HepG2 (cell line): ENCODE data around the gene APOC3.

Experiments
- CTCF ChIP-seq: sonication (generic); formaldehyde crosslinking; IDR thresholded peaks from 2 replicates; pipeline ENCODE4 v1.5.0; 2020; ENCODE audit warnings: mild to moderate bottlenecking, missing genetic modification reagents, moderate library complexity
- ESRRA ChIP-seq: sonication (generic); formaldehyde crosslinking; IDR thresholded peaks from 2 replicates; pipeline ENCODE4 v1.5.1; 2020; ENCODE audit warnings: mild to moderate bottlenecking, low read depth, missing genetic modification reagents
- RAD51 ChIP-seq: fragments of 450-650 bp; IDR thresholded peaks from 2 replicates; pipeline ENCODE4 v1.6.1; 2016; ENCODE audit warnings: borderline replicate concordance
- SRF ChIP-seq: IDR thresholded peaks from 2 replicates; pipeline ENCODE4 v1.6.1; 2011; ENCODE audit warnings: mild to moderate bottlenecking, low read depth, low read length, moderate library complexity
- ZNF232 ChIP-seq: sonication (generic); formaldehyde crosslinking; IDR thresholded peaks from 2 replicates; pipeline ENCODE4 v1.4.0; 2020; ENCODE audit warnings: missing genetic modification reagents, borderline replicate concordance
- ZNF496 ChIP-seq: sonication (generic); formaldehyde crosslinking; IDR thresholded peaks from 2 replicates; pipeline ENCODE4 v1.8.1; 2023; ENCODE audit warnings: mild to moderate bottlenecking, moderate library complexity, missing genetic modification reagents; ENCODE audit not compliant: insufficient replicate concordance
- ZNF766 ChIP-seq: sonication (generic); formaldehyde crosslinking; IDR thresholded peaks from 2 replicates; pipeline ENCODE4 v1.5.0; 2020; ENCODE audit warnings: missing genetic modification reagents, borderline replicate concordance
- TF ChIP-seq, protein P1 (sequence below): sonication (generic); formaldehyde crosslinking; IDR thresholded peaks from 2 replicates; pipeline ENCODE4 v1.4.0; 2020; ENCODE audit warnings: missing genetic modification reagents
- TF ChIP-seq, protein P2 (sequence below): sonication (generic); formaldehyde crosslinking; IDR thresholded peaks from 2 replicates; pipeline ENCODE4 v1.4.0; 2020; ENCODE audit warnings: missing genetic modification reagents
- TF ChIP-seq, protein P3 (sequence below): sonication (generic); formaldehyde crosslinking; IDR thresholded peaks from 2 replicates; pipeline ENCODE4 v1.4.0; 2020; ENCODE audit warnings: mild to moderate bottlenecking, missing genetic modification reagents, borderline replicate concordance
- TF ChIP-seq, protein P4 (sequence below): sonication (generic); formaldehyde crosslinking; IDR thresholded peaks from 2 replicates; pipeline ENCODE4 v1.8.0; 2022; ENCODE audit warnings: mild to moderate bottlenecking, missing genetic modification reagents

GRCh38 chr11:116825434-116825833 is 4.3 kb upstream of the APOC3 start:
- TF ChIP-seq ZNF232 (CRISPR knock-in tag) (no peak), ESRRA (no peak), CTCF (CRISPR knock-in tag) (peak; percentile 72), SRF (no peak), RAD51 (no peak), ZNF766 (CRISPR knock-in tag) (no peak), ZNF496 (no peak)
- TF ChIP-seq, protein P1, sequence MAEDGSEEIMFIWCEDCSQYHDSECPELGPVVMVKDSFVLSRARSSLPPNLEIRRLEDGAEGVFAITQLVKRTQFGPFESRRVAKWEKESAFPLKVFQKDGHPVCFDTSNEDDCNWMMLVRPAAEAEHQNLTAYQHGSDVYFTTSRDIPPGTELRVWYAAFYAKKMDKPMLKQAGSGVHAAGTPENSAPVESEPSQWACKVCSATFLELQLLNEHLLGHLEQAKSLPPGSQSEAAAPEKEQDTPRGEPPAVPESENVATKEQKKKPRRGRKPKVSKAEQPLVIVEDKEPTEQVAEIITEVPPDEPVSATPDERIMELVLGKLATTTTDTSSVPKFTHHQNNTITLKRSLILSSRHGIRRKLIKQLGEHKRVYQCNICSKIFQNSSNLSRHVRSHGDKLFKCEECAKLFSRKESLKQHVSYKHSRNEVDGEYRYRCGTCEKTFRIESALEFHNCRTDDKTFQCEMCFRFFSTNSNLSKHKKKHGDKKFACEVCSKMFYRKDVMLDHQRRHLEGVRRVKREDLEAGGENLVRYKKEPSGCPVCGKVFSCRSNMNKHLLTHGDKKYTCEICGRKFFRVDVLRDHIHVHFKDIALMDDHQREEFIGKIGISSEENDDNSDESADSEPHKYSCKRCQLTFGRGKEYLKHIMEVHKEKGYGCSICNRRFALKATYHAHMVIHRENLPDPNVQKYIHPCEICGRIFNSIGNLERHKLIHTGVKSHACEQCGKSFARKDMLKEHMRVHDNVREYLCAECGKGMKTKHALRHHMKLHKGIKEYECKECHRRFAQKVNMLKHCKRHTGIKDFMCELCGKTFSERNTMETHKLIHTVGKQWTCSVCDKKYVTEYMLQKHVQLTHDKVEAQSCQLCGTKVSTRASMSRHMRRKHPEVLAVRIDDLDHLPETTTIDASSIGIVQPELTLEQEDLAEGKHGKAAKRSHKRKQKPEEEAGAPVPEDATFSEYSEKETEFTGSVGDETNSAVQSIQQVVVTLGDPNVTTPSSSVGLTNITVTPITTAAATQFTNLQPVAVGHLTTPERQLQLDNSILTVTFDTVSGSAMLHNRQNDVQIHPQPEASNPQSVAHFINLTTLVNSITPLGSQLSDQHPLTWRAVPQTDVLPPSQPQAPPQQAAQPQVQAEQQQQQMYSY (CRISPR knock-in tag) = no peak
- TF ChIP-seq, protein P2, sequence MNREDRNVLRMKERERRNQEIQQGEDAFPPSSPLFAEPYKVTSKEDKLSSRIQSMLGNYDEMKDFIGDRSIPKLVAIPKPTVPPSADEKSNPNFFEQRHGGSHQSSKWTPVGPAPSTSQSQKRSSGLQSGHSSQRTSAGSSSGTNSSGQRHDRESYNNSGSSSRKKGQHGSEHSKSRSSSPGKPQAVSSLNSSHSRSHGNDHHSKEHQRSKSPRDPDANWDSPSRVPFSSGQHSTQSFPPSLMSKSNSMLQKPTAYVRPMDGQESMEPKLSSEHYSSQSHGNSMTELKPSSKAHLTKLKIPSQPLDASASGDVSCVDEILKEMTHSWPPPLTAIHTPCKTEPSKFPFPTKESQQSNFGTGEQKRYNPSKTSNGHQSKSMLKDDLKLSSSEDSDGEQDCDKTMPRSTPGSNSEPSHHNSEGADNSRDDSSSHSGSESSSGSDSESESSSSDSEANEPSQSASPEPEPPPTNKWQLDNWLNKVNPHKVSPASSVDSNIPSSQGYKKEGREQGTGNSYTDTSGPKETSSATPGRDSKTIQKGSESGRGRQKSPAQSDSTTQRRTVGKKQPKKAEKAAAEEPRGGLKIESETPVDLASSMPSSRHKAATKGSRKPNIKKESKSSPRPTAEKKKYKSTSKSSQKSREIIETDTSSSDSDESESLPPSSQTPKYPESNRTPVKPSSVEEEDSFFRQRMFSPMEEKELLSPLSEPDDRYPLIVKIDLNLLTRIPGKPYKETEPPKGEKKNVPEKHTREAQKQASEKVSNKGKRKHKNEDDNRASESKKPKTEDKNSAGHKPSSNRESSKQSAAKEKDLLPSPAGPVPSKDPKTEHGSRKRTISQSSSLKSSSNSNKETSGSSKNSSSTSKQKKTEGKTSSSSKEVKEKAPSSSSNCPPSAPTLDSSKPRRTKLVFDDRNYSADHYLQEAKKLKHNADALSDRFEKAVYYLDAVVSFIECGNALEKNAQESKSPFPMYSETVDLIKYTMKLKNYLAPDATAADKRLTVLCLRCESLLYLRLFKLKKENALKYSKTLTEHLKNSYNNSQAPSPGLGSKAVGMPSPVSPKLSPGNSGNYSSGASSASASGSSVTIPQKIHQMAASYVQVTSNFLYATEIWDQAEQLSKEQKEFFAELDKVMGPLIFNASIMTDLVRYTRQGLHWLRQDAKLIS (CRISPR knock-in tag) = no peak
- TF ChIP-seq, protein P3, sequence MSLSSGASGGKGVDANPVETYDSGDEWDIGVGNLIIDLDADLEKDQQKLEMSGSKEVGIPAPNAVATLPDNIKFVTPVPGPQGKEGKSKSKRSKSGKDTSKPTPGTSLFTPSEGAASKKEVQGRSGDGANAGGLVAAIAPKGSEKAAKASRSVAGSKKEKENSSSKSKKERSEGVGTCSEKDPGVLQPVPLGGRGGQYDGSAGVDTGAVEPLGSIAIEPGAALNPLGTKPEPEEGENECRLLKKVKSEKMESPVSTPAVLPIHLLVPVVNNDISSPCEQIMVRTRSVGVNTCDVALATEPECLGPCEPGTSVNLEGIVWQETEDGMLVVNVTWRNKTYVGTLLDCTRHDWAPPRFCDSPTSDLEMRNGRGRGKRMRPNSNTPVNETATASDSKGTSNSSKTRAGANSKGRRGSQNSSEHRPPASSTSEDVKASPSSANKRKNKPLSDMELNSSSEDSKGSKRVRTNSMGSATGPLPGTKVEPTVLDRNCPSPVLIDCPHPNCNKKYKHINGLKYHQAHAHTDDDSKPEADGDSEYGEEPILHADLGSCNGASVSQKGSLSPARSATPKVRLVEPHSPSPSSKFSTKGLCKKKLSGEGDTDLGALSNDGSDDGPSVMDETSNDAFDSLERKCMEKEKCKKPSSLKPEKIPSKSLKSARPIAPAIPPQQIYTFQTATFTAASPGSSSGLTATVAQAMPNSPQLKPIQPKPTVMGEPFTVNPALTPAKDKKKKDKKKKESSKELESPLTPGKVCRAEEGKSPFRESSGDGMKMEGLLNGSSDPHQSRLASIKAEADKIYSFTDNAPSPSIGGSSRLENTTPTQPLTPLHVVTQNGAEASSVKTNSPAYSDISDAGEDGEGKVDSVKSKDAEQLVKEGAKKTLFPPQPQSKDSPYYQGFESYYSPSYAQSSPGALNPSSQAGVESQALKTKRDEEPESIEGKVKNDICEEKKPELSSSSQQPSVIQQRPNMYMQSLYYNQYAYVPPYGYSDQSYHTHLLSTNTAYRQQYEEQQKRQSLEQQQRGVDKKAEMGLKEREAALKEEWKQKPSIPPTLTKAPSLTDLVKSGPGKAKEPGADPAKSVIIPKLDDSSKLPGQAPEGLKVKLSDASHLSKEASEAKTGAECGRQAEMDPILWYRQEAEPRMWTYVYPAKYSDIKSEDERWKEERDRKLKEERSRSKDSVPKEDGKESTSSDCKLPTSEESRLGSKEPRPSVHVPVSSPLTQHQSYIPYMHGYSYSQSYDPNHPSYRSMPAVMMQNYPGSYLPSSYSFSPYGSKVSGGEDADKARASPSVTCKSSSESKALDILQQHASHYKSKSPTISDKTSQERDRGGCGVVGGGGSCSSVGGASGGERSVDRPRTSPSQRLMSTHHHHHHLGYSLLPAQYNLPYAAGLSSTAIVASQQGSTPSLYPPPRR = no peak
- TF ChIP-seq, protein P4, sequence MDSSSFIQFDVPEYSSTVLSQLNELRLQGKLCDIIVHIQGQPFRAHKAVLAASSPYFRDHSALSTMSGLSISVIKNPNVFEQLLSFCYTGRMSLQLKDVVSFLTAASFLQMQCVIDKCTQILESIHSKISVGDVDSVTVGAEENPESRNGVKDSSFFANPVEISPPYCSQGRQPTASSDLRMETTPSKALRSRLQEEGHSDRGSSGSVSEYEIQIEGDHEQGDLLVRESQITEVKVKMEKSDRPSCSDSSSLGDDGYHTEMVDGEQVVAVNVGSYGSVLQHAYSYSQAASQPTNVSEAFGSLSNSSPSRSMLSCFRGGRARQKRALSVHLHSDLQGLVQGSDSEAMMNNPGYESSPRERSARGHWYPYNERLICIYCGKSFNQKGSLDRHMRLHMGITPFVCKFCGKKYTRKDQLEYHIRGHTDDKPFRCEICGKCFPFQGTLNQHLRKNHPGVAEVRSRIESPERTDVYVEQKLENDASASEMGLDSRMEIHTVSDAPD (CRISPR knock-in tag) = no peak
